ENCODE results near the gene FST. TPM values are rescaled to one million over a fixed set of nuclear protein-coding genes. Genes with fewer than 3 reads are reported as not detected.

FST gene
- total and polyA plus RNA-seq, 2 donors (not counting 1 experiment from before 2014, with no cell fraction given): 759 to 1,058 TPM

GRCh38 chr5:53488195-53488722, 7.8 kb downstream of the FST start:
- no peak overlapping the region for H3K4me2 ChIP-seq (ENCODE audit: extremely low read depth, insufficient read depth, low read length)
- no peak overlapping the region for H3K27ac ChIP-seq (ENCODE audit: insufficient read depth, low read length)
- TF ChIP-seq EZH2 (IDR thresholded peaks at IDR 0.05; ENCODE audit: low read length, missing control alignments) (no peak), CTCF (conservative IDR thresholded peaks at IDR 0.05 in 1 of 2, IDR thresholded peaks at IDR 0.05 in 1 of 2; ENCODE audit: low read depth in 1 of 2, low read length in 2 of 2) (no peak)
- no peaks in the 10 kb centered on the region for H3K27me3 ChIP-seq (ENCODE audit: control insufficient read depth, insufficient read depth, low read length)
- no peaks in the 10 kb centered on the region for H3K9me3 ChIP-seq (ENCODE audit: control insufficient read depth, insufficient read depth, low read depth, low read length)
- no peak for DNase-seq (ENCODE audit: low read depth in 2 of 2)
- no peak overlapping the region for H2AFZ ChIP-seq (ENCODE audit: low read length)
- peaks cover 15% of the 10 kb centered on the region for H3K36me3 ChIP-seq (ENCODE audit: control insufficient read depth, insufficient read depth, low read length)
- no peak overlapping the region for H3K9ac ChIP-seq (ENCODE audit: insufficient read depth, low read length)
- H3K4me1 ChIP-seq (ENCODE audit: control insufficient read depth, extremely low read depth, insufficient read depth, low read length): peaks cover 12% of the 10 kb centered on the region
- no peak overlapping the region for H3K4me3 ChIP-seq (replicated peaks in 1 of 4; ENCODE audit: control extremely low read depth in 1 of 4, insufficient read depth in 1 of 4, low read depth in 3 of 4, low read length in 4 of 4)
- no peaks in the 10 kb centered on the region for H4K20me1 ChIP-seq (ENCODE audit: control insufficient read depth, extremely low read depth, insufficient read depth, low read length)
- peaks cover 16% of the 10 kb centered on the region for H3K79me2 ChIP-seq (ENCODE audit: control insufficient read depth, insufficient read depth, low read length)

GRCh38 chr5:53490747-53491146, 10.3 kb downstream of the FST start:
- TF ChIP-seq EZH2 (IDR thresholded peaks at IDR 0.05; ENCODE audit: low read length, missing control alignments) (no peak), CTCF (conservative IDR thresholded peaks at IDR 0.05 in 1 of 2, IDR thresholded peaks at IDR 0.05 in 1 of 2; ENCODE audit: low read depth in 1 of 2, low read length in 2 of 2) (no peak)
- Histone ChIP-seq H3K79me2 (ENCODE audit: control insufficient read depth, insufficient read depth, low read length) (peaks cover under 1% of the 10 kb centered on the region), H3K4me3 (replicated peaks in 1 of 4; ENCODE audit: control extremely low read depth in 1 of 4, insufficient read depth in 1 of 4, low read depth in 3 of 4, low read length in 4 of 4) (no peak overlapping the region), H3K9ac (ENCODE audit: insufficient read depth, low read length) (no peak overlapping the region), H3K27ac (ENCODE audit: insufficient read depth, low read length) (peak overlapping the region; percentile 6), H2AFZ (ENCODE audit: low read length) (peak overlapping the region; percentile 34), H3K4me2 (ENCODE audit: extremely low read depth, insufficient read depth, low read length) (peak overlapping the region; percentile 48), H3K4me1 (ENCODE audit: control insufficient read depth, extremely low read depth, insufficient read depth, low read length) (peaks cover 6% of the 10 kb centered on the region), H4K20me1 (ENCODE audit: control insufficient read depth, extremely low read depth, insufficient read depth, low read length) (no peaks in the 10 kb centered on the region), H3K9me3 (ENCODE audit: control insufficient read depth, insufficient read depth, low read depth, low read length) (no peaks in the 10 kb centered on the region), H3K36me3 (ENCODE audit: control insufficient read depth, insufficient read depth, low read length) (peaks cover 3% of the 10 kb centered on the region), H3K27me3 (ENCODE audit: control insufficient read depth, insufficient read depth, low read length) (no peaks in the 10 kb centered on the region)
- peak; percentile 62 to 94 for DNase-seq (ENCODE audit: low read depth in 2 of 2)

- H3K4me2 ChIP-seq (ENCODE audit: extremely low read depth, insufficient read depth, low read length): no peak overlapping the region
- H2AFZ ChIP-seq (ENCODE audit: low read length): no peak overlapping the region
Observed at GRCh38 chr5:53501054-53501453, 20.6 kb downstream of the FST start.

More at GRCh38 chr5:53501054-53501453, 20.6 kb downstream of the FST start:
- no peak for TF ChIP-seq EZH2 (IDR thresholded peaks at IDR 0.05; ENCODE audit: low read length, missing control alignments)
- TF ChIP-seq CTCF (conservative IDR thresholded peaks at IDR 0.05 in 1 of 2, IDR thresholded peaks at IDR 0.05 in 1 of 2; ENCODE audit: low read depth in 1 of 2, low read length in 2 of 2): no peak
- H3K4me3 ChIP-seq (replicated peaks in 1 of 4; ENCODE audit: control extremely low read depth in 1 of 4, insufficient read depth in 1 of 4, low read depth in 3 of 4, low read length in 4 of 4): no peak overlapping the region
- H3K9me3 ChIP-seq (ENCODE audit: control insufficient read depth, insufficient read depth, low read depth, low read length): no peaks in the 10 kb centered on the region
- no peaks in the 10 kb centered on the region for H3K79me2 ChIP-seq (ENCODE audit: control insufficient read depth, insufficient read depth, low read length)
- H3K36me3 ChIP-seq (ENCODE audit: control insufficient read depth, insufficient read depth, low read length): no peaks in the 10 kb centered on the region
- H3K27ac ChIP-seq (ENCODE audit: insufficient read depth, low read length): no peak overlapping the region
- H4K20me1 ChIP-seq (ENCODE audit: control insufficient read depth, extremely low read depth, insufficient read depth, low read length): no peaks in the 10 kb centered on the region
- no peak for DNase-seq (ENCODE audit: low read depth in 2 of 2)
- H3K9ac ChIP-seq (ENCODE audit: insufficient read depth, low read length): no peak overlapping the region
- H3K27me3 ChIP-seq (ENCODE audit: control insufficient read depth, insufficient read depth, low read length): no peaks in the 10 kb centered on the region
- H3K4me1 ChIP-seq (ENCODE audit: control insufficient read depth, extremely low read depth, insufficient read depth, low read length): no peaks in the 10 kb centered on the region
